RPMI7951 (cell line): ENCODE results near the gene EFNA5. TPM values are rescaled to one million over a fixed set of nuclear protein-coding genes. Genes with fewer than 3 reads are reported as not detected.

ENCODE experiments used
- DNase-seq: peaks from one replicate; pipeline ENCODE4 v3.0.0-alpha.2; 2012; ENCODE audit warnings: low read depth
- total RNA-seq: library from RNA; depleted of rRNA; stranded (reverse); fragments of >200 nt; shearing (Covaris generic); gene quantifications from 2 replicates; pipeline ENCODE4 v1.2.3, GENCODE V29; 2014

The EFNA5 gene
- total RNA-seq, 1 experiment from 2014 or later: 0.96 TPM

GRCh38 chr5:107603349-107603748 is 67.4 kb downstream of the EFNA5 start:
- no peak for DNase-seq

GRCh38 chr5:107602896-107603295 is 67.8 kb downstream of the EFNA5 start:
- no peak for DNase-seq

GRCh38 chr5:107601076-107601475 is 69.7 kb downstream of the EFNA5 start:
- no peak for DNase-seq

GRCh38 chr5:107598958-107599357 is 71.8 kb downstream of the EFNA5 start:
- no peak for DNase-seq

DNA sequence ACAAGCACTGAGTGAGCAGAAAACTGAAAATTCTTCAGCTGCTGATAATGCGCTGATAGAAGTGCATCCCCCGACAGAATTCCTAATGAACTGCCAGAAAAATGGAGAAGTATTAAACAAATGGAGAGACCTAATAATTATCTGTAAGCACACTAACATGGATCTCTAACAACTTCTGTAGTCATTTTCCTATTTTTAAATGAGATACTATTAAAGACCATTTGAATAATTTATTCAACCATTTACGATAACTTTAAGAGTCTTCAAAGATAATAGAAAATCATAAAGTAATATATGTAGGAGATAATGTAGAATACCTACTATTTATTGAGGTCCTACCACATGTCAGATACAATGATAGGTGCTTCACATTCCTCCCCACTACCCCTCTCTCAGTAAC is 72.9 kb downstream of the EFNA5 start:
- DNase-seq: no peak

DNA sequence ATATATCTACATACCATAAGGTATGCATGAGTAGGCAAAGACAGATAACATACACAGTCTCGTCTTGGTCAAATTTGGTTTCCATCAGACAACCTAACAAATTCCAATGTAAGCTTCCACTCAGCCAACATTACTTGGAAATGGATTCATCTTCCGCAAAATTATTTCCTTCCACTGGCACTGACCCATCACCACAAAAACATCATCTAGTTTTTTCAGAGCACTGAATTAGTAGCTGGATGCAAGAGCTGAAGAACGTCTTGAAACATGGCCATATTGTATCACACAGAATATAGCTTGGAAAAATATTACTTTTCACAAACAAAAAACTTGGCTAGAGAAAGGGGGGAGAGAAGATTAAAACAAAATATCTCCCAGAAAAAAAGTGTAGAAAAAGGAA is 73.5 kb downstream of the EFNA5 start:
- no peak for DNase-seq

DNA sequence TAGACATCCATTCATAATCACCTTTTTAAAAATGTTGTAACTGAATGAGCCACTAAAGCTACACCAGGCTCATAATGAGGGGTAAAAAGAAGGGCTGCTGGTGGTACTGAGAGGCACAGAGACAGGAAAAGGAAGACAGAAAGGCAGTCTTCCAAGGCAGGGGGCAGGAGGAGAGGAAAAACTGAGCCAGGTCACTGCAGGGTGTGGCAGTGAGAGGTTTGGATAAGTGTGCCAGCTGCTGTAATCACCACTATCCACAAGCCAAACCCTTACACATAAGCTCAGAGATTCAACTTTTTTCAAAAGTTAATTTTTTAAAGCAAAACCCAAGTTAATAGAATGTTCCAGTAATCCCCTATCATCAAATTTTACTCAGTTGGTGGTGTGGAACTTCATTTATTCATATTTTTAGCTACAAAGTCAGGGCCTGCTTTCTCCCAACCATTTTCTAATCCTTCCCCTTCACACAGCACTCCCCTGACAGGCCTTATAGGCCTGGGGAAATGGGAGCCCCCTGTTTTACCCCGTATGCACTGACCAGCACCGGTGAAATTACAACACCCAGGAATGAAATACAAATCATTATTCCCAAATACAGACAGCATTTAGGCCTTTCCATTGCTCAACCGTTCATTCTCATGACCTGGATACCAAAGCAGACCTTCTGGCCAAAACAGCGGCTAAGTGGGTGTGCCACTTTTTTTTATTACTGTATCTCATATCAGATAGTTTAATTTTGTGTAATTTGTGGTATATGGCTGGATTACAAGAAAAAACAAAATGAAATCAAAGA is 76.3 kb downstream of the EFNA5 start:
- no peak for DNase-seq

DNA sequence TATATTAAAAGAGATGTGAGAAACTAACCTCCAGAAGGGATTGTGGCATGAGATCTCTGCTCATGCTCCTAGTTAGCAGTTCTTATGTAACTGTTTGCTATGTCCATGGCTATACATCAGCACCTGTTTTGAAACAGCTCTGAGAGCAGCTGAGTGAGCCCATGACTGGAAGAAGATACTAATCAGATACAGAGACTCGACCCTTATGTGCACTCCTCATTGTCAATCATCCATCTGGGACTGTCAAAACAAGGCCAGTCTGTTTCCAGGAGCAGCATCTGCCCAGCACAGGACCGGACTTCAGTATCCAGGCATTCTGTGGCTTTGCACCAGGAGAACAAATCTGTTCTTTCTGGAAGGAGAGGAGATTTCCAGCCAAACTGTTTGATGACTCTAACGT is 77.7 kb downstream of the EFNA5 start:
- DNase-seq: no peak

- DNase-seq: no peak
These were observed 78.2 kb downstream of the EFNA5 start for GRCh38 chr5:107592515-107592914.

DNA sequence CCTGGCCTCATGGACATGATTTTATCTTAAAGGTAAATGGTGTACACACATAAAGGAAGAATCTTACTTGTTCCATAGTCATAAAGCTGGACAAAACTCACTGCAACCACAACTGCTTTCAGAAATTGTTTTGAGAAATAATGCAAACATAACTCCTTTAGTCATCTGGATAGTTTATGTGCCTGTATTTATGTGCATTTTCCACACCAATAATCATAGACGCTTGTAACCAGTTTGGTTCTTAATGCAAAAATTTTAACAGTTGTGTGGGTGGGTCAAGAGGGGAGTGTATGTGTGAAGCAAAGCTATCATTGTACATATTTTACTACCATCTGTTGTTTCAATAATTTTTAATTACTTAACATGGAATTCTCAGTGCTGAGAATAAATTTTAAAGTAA is 80.1 kb downstream of the EFNA5 start:
- DNase-seq: no peak

- no peak for DNase-seq
These were observed 81.1 kb downstream of the EFNA5 start for GRCh38 chr5:107589520-107590193.

GRCh38 chr5:107582625-107583024 is 88.1 kb downstream of the EFNA5 start:
- DNase-seq: no peak

GRCh38 chr5:107580889-107581820 is 89.6 kb downstream of the EFNA5 start:
- no peak for DNase-seq

DNA sequence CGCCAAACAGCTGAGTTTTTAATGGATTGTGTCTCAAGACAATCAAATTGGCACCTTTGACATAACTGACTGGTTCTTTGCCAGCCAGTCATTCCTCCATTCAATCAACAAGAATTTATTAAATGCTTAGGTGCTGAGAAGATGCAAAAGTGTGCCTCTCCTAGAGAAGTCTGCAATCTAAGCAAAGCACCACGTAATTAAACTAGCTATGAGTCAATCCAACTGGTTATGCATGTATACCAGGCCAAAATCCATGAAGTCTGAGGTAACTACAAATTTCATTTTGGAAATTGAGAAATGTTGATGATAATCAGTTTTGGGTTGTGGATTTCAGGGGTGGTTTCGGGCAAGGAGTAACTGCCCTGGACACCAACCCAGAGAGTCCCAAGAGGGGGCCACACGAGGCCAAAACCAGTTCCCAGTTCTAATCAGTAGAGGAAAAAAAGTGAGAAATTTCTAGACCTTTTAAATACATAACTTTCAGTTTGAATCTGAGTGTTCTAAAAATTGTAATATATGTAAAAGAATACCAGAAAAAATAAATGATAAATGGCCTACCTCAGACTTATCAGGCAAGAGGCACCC is 92.6 kb downstream of the EFNA5 start:
- no peak for DNase-seq

DNA sequence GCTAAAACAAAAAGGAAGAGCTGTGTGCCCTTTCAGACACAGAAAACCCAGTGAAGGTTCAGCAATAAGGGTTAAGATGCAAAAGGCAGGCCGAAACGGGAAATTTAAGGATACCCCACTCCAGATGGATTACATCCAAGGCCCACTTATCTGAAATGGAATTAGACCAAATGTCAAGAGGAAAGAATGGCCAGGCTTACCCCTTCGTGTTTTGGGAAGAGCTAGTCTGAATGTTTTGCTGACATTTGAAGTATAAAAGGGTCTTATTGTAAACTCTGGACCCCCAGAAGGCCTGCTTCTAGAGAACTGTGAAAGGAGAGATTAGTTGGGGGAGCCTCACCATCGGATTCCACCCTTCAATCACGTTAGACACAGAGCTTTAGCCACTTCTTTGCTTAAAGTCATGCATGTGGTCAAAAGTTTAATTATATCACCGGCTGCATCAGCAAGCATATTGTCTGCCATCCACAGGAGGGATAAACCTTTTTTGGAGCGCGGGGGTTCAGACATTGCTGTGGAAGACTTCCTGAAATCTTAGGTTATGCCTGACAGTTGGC is 93.3 kb downstream of the EFNA5 start:
- DNase-seq: no peak

- no peak for DNase-seq
These were observed 93.9 kb downstream of the EFNA5 start for GRCh38 chr5:107576736-107577393.

GRCh38 chr5:107576155-107576554 is 94.6 kb downstream of the EFNA5 start:
- DNase-seq: no peak

DNA sequence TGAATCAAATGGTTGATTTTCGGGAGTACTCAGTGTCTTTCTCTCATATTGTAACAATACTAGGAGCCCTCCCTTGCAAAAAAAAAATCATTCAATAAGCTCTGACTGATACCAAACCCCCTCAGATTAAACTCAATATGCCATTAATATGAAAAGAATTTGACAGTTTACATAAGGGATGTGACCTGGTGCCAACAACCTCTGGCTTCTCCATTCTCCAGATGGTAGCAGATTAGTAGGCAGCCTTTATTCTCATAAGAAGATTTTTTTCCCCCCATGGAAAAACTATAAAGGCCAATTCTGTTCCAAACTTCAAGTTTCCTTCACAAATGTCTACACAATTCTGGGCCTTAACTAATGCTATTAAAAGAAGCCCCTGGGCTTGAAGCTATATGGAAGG is 96.5 kb downstream of the EFNA5 start:
- DNase-seq: no peak

DNA sequence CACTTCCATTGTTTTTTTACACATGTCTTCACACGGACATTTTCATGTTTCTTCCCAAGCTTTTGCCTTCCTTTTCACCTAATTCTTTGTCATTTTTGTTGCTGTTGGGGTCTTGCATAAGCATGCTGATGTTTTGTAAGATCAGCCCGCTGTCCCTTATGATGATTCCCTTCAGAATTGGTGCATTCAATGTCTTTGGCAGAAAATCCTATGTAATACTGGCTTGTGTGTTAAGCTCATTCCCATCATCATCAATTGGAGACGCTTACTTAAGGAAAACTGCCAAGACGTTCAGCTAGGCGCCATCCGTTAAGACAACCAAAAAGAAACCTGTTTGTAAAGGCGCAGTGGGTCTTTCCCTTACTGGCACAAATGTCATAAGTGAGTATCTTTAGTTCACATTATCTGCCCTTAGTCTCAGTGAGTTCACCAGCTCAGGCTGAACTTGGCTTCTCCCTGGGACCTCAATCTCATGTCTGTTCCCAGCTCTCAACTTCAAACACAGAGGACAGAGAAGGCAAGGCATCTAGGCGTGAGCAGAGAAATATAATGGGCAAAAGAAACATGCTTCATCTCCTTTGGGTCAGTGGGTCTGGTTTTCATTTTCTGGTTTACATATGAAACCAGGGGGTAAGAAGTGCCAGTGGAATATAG is 97.9 kb downstream of the EFNA5 start:
- no peak for DNase-seq
